Omental fat pad (tissue), 4 donors: Measurements from ENCODE around the gene AJUBA. TPM values are rescaled to one million over a fixed set of nuclear protein-coding genes. Genes with fewer than 3 reads are reported as not detected.

Experiments
- ATAC-seq: fragments of 150-250 bp; one replicate; pipeline ENCODE4 v1.9.1; 2016; ENCODE audit warnings: mild to moderate bottlenecking, moderate library complexity; ENCODE audit not compliant: low FRiP score
- DNase-seq: peaks from one replicate; pipeline ENCODE4 v3.0.0-alpha.2; 2019; ENCODE audit warnings: low spot score
- CTCF ChIP-seq, 3 donors: fragments of 450-650 bp; IDR thresholded peaks; one replicate each; pipeline ENCODE4 v1.5.1; 2016 to 2017; ENCODE audit warnings: antibody characterized with exemption in 3 of 3, mild to moderate bottlenecking in 3 of 3, moderate library complexity in 2 of 3
- total RNA-seq, 4 donors: library from RNA; depleted of rRNA; stranded (reverse); fragments of >200 nt; gene quantifications; one replicate each; pipeline ENCODE4 v1.1.0, GENCODE V29; 2016

AJUBA gene
- total RNA-seq, 4 donors from 2014 or later: 4.0 to 13.4 (median 9.9) TPM

GRCh38 chr14:23023022-23023794 lies 40.9 kb upstream of the AJUBA start:
- ATAC-seq (no peak), DNase-seq (no peak)
- no peak for TF ChIP-seq CTCF (IDR thresholded peaks at IDR 0.05)

- no peak for DNase-seq
Measured at GRCh38 chr14:23021889-23022442, 39.6 kb upstream of the AJUBA start.

DNA sequence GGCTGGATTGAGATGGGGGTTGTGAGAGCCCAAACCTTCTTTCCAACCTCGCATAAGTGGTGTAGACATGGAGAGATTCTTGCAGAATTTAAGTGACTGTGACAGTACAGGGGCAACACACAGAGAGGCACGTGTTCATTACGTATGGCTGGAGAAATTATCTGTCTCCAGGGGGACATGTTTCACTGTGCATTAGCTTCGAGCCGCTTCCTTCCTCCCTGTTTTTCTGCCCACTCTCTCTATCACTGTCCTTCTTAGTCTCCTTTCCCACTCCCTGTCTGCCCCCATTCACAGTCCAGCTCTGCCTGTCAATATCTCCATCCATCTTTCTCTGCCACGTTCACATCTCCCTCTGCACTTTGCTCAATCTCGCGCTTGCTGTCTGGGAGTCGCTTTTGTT lies 39.1 kb upstream of the AJUBA start:
- DNase-seq: no peak
- no peak for ATAC-seq
- no peak for TF ChIP-seq CTCF (IDR thresholded peaks at IDR 0.05)

More at GRCh38 chr14:23021889-23022442, 39.6 kb upstream of the AJUBA start:
- TF ChIP-seq CTCF (IDR thresholded peaks at IDR 0.05): no peak
- no peak for ATAC-seq

DNA sequence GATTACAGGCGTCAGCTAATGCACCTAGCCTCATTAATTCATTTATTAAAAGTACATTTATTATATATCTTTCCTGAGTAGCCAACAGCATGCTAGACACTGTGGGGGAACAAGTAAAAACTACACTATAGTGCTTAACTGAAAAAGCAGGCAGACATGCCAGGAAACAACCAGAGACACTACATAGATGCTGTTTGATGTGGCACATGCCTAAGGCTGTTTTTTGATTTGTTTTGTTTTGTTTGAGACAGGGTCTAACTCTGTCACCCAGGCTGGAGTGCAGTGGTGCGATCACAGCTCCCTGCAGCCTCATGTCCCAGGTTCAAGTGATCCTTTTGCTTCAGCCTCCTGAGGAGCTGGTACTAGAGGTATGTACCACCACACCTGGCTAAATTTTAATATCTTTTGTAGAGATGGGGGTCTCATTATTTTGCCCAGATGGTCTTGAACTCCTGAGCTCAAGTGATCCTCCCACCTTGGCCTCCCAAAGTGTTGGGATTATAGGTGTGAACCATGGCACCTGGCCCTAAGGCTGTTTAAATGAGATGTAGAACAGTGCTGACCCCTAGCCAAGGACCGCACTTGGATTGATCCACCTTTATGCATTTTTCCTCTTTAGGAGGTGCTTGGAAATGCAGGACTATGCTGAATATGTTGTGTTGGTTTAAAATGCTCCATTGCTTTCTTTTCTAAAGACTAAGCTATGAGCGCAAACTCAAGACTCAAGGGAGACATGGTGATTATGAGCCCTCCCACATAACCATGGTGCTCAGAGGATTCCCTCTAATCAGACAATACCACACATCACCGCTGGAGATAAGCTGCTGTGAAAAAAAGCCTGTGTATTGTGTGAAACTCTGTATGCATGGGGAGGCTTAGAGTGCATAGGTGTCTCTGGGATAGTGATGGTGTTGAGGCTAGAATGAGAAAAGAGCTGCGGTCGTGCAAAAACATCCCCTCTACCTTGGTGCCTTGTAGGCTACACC lies 38.1 kb upstream of the AJUBA start:
- DNase-seq (no peak), ATAC-seq (no peak)

DNA sequence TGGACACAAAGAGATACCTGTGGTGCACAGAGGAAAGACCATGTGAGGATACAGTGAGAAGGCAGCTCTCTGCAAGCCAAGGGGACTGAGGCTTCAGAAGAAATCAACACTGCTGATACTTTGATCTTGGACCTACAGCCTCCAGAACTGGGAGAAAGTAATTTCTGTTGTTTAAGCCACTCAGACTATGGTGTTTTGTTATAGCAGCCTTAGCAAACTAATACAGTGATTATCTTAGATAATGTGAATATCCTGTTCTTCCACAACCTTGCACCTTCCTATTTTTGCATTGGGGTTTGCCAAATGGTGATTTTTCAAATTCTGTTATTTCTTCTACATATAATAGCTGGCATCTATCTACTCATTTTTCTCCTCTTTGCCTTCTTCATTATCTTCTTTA lies 35.8 kb upstream of the AJUBA start:
- no peak for TF ChIP-seq CTCF (IDR thresholded peaks at IDR 0.05)
- ATAC-seq (no peak), DNase-seq (no peak)

More for the DNA sequence above, 38.1 kb upstream of the AJUBA start:
- no peak for TF ChIP-seq CTCF (IDR thresholded peaks at IDR 0.05)

DNA sequence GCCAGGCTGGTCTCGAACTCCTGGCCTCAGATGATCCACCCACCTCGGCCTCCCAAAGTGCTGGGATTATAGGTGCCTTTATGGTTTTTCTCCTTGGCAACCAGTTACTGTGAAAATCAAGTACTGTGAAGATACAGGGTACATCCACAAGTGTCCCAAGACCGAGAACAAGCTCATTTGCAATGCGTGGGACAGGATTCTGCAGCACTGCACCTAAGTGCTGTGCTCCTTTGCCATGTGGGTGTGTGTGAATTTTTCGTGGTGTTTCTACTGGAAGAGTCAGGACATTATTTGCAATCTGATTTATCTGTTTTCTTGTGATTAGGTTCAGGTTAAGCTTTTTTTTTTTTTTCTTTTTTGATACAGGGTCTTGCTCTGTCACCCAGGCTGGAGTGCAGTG lies 34.7 kb upstream of the AJUBA start:
- DNase-seq (no peak), ATAC-seq (no peak)
- no peak for TF ChIP-seq CTCF (IDR thresholded peaks at IDR 0.05)
